Mucosa of stomach (tissue), 1 donor: ENCODE results near the gene MXRA8.

Source experiments
- H3K27me3 ChIP-seq: one replicate; pipeline ENCODE4 v1.7.0; 2013; ENCODE audit warnings: mild to moderate bottlenecking, low read length; ENCODE audit not compliant: control insufficient read depth, insufficient read depth
- H3K36me3 ChIP-seq: one replicate; pipeline ENCODE4 v1.7.0; 2013; ENCODE audit warnings: low read length; ENCODE audit not compliant: control insufficient read depth, insufficient read depth
- H3K4me1 ChIP-seq: one replicate; pipeline ENCODE4 v1.7.0; 2013; ENCODE audit warnings: mild to moderate bottlenecking, low read length; ENCODE audit not compliant: control insufficient read depth, insufficient read depth
- H3K4me3 ChIP-seq: one replicate; pipeline ENCODE4 v1.7.0; 2013; ENCODE audit warnings: low read length
- H3K9ac ChIP-seq: one replicate; pipeline ENCODE4 v1.7.0; 2013; ENCODE audit warnings: mild to moderate bottlenecking, low read length, moderate library complexity
- H3K9me3 ChIP-seq: one replicate; pipeline ENCODE4 v1.7.0; 2013; ENCODE audit warnings: mild to moderate bottlenecking, low read length, moderate library complexity; ENCODE audit not compliant: control insufficient read depth
- donor health status: Pancreatic carcinoma.

Gene MXRA8

GRCh38 chr1:1399872-1400575 lies 41.7 kb upstream of the MXRA8 start:
- Histone ChIP-seq H3K9ac (peak overlapping the region; percentile 93), H3K36me3 (peaks cover 11% of the 10 kb centered on the region), H3K4me1 (peaks cover 27% of the 10 kb centered on the region), H3K9me3 (no peaks in the 10 kb centered on the region), H3K4me3 (peak overlapping the region; percentile 95), H3K27me3 (no peaks in the 10 kb centered on the region)

GRCh38 chr1:1399187-1399871 lies 41.0 kb upstream of the MXRA8 start, which contains the start of gene CCNL2:
TSS of gene CCNL2 (minus strand) at chr1:1399335. CDS start at chr1:1399306, 29 bp downstream.
- peak within 1 kb of the TSS; percentile 95 for H3K4me3 ChIP-seq
- peaks cover 27% of the 10 kb centered on the region for H3K4me1 ChIP-seq
- no peaks in the 10 kb centered on the region for H3K27me3 ChIP-seq
- peak within 1 kb of the TSS; percentile 93 for H3K9ac ChIP-seq
- peaks cover 12% of the 10 kb centered on the region for H3K36me3 ChIP-seq
- no peaks in the 10 kb centered on the region for H3K9me3 ChIP-seq

GRCh38 chr1:1398677-1399186 lies 40.4 kb upstream of the MXRA8 start:
- Histone ChIP-seq H3K36me3 (peaks cover 18% of the 10 kb centered on the region), H3K9ac (peak overlapping the region; percentile 87), H3K4me3 (peak overlapping the region; percentile 80), H3K9me3 (no peaks in the 10 kb centered on the region), H3K4me1 (peaks cover 27% of the 10 kb centered on the region), H3K27me3 (no peaks in the 10 kb centered on the region)

- H3K4me1 ChIP-seq, result peaks cover 27% of the 10 kb centered on the region
Measured at GRCh38 chr1:1397839-1398523, 39.6 kb upstream of the MXRA8 start.

GRCh38 chr1:1395166-1395565 lies 36.8 kb upstream of the MXRA8 start:
- Histone ChIP-seq H3K4me3 (no peak overlapping the region), H3K9me3 (no peaks in the 10 kb centered on the region), H3K4me1 (peaks cover 18% of the 10 kb centered on the region), H3K9ac (no peak overlapping the region), H3K27me3 (no peaks in the 10 kb centered on the region), H3K36me3 (peaks cover 43% of the 10 kb centered on the region)

More at GRCh38 chr1:1397839-1398523, 39.6 kb upstream of the MXRA8 start:
- Histone ChIP-seq H3K9ac (peak overlapping the region; percentile 87), H3K4me3 (peak overlapping the region; percentile 80), H3K9me3 (no peaks in the 10 kb centered on the region), H3K27me3 (no peaks in the 10 kb centered on the region), H3K36me3 (peaks cover 25% of the 10 kb centered on the region)

GRCh38 chr1:1394116-1394515 lies 35.8 kb upstream of the MXRA8 start:
- Histone ChIP-seq H3K27me3 (no peaks in the 10 kb centered on the region), H3K9me3 (no peaks in the 10 kb centered on the region), H3K4me1 (peaks cover 15% of the 10 kb centered on the region), H3K36me3 (peaks cover 52% of the 10 kb centered on the region), H3K4me3 (no peak overlapping the region), H3K9ac (no peak overlapping the region)

- Histone ChIP-seq H3K4me3 (no peak overlapping the region), H3K36me3 (peaks cover 53% of the 10 kb centered on the region), H3K4me1 (peaks cover 14% of the 10 kb centered on the region), H3K27me3 (no peaks in the 10 kb centered on the region), H3K9ac (no peak overlapping the region), H3K9me3 (no peaks in the 10 kb centered on the region)
Measured at GRCh38 chr1:1393428-1393827, 35.1 kb upstream of the MXRA8 start.

GRCh38 chr1:1393014-1393413 lies 34.7 kb upstream of the MXRA8 start:
- Histone ChIP-seq H3K4me3 (no peak overlapping the region), H3K9me3 (no peaks in the 10 kb centered on the region)

GRCh38 chr1:1391225-1391624 lies 32.9 kb upstream of the MXRA8 start:
- Histone ChIP-seq H3K27me3 (no peaks in the 10 kb centered on the region), H3K4me1 (no peaks in the 10 kb centered on the region), H3K9ac (no peak overlapping the region), H3K36me3 (peaks cover 61% of the 10 kb centered on the region), H3K4me3 (no peak overlapping the region), H3K9me3 (no peaks in the 10 kb centered on the region)

More at GRCh38 chr1:1393014-1393413, 34.7 kb upstream of the MXRA8 start:
- Histone ChIP-seq H3K9ac (no peak overlapping the region), H3K27me3 (no peaks in the 10 kb centered on the region), H3K4me1 (peaks cover 10% of the 10 kb centered on the region), H3K36me3 (peaks cover 55% of the 10 kb centered on the region)

- Histone ChIP-seq H3K9me3 (no peaks in the 10 kb centered on the region), H3K4me3 (no peak overlapping the region), H3K27me3 (no peaks in the 10 kb centered on the region), H3K9ac (no peak overlapping the region), H3K4me1 (no peaks in the 10 kb centered on the region), H3K36me3 (peaks cover 66% of the 10 kb centered on the region)
Measured at GRCh38 chr1:1390675-1391074, 32.3 kb upstream of the MXRA8 start.

- H3K4me3 ChIP-seq, result no peak overlapping the region
- H3K27me3 ChIP-seq, result no peaks in the 10 kb centered on the region
- H3K4me1 ChIP-seq, result no peaks in the 10 kb centered on the region
- no peaks in the 10 kb centered on the region for H3K9me3 ChIP-seq
- peaks cover 53% of the 10 kb centered on the region for H3K36me3 ChIP-seq
- no peak overlapping the region for H3K9ac ChIP-seq
Measured at GRCh38 chr1:1388078-1388472, 29.7 kb upstream of the MXRA8 start.
